COLO668 (cell line): Measurements from ENCODE around the gene DPM3.
"Not testable (repeated sequence)": the region's sequence is repeated elsewhere in the genome, so short reads cannot be mapped to it uniquely, and the experiment has no call there.

Experiments used
- DNase-seq: peaks from one replicate; lab custom pipeline; 2025; ENCODE audit not compliant: unreplicated experiment; lab: John Stamatoyannopoulos, UW

The DPM3 gene

DNA sequence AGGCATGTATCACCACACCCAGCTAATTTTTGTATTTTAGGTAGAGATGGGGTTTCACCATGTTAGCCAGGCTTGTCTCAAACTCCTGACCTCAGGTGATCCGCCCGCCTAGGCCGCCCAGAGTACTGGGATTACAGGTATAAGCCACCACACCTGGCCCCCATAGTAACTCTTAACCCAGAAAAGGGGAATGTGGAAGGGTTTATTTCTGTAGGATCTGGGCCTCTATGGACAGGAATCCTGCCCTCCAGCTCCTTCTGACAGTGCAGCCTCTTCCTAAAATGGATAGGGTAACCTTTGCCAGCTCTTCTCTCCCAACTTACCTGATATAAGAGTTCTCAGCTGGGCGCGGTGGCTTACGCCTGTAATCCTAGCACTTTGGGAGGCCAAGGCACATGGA lies 22.3 kb upstream of the DPM3 start:
- not testable (repeated sequence) for DNase-seq

DNA sequence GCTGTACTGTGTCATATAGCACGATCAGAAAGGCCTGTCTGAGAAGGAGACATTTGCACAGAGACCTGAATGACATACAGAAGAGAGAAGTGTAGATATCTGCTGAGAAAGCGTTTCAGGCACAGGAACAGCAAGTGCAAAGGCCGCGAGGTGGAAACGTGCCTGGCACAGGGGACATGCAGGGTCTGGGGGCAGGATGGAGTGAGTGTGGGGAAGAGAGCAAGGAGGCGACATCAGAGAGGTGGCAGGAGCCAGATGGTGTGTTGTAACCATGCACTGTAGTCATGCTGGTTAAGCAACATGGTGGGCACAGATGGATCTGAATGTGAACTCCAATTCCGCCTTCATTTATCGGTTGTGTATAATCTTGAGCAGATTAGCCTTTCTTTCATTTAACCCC lies 19.8 kb upstream of the DPM3 start:
- no peak for DNase-seq

DNA sequence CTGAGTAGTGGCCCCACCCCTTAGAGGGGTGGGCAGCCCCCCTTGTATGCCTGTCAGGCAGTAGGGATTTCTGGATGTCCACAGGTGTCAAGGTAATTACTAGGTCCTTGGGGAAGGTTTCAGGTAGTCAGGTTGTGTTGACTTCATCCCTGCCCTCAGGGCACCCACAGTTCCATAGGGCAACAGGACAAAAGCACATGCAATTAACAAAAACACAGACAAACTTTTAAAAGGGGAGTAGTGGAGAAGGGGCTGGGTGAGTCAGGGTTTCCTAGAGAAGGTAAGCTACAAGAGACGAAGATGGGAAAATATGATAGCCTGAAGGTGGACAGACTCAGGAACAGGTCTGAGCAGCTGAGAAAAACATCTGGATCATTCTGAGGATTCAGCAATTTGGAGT lies 18.7 kb upstream of the DPM3 start:
- no peak for DNase-seq

DNA sequence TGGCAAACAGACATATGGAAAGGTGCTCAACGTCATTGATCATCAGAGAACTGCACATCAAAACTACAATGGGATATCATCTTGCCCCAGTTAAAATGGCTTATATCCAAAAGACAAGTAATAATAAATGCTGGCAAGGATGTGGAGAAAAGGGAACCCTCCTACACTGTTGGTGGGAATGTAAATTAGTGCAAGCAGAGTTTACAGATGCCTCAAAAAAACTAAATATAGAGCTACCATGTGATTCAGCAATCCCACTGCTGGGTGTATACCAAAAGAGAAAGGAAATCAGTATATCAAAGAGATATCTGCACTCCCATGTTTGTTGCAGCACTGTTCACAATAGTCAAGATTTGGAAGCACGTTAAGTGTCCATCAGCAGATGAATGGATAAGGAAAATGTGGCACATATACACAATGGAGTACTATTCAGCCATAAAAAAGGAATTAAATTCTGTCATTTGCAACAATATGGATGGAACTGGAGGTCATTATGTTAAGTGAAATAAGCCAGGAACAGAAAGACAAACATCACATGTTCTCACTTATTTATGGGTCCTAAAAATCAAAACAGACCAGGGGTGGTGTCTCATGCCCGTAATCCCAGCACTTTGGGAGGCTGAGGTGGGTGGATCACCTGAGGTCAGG lies 15.8 kb upstream of the DPM3 start:
- DNase-seq: not testable (repeated sequence)

DNA sequence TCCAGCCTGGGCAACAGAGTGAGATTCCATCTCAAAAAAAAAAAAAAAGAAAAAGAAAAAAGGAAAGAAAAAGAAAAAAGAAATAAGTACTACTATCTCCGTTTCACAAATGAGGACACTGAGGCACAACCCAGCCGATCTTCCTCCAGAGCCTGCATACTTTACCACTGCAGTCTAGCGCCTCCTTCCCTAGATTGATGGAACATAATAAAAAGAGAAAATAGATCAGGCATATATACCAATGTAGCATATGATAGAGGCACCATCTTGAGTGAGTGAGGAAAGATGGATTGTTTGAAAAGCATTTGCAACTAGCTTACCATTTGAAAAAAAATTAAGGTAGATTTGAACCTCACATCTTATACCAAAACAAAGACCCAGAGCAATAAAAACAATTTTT lies 5.2 kb upstream of the DPM3 start:
- no peak for DNase-seq

DNA sequence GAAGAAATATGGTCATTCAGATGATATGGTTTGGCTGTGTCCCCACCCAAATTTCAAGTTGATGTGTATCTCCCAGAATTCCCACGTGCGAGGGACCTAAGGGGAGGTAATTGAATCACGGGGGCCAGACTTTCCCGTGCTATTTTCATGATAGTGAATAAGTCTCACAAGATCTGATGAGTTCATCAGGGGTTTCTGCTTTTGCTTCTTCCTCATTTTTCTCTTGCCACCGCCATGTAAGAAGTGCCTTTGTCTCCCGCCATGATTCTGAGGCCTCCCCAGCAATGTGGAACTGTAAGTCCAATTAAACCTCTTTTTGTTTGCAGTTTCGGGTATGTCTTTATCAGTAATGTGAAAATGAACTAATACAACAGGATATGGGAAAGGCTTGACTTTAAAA lies 1.4 kb upstream of the DPM3 start:
- DNase-seq: no peak

DNA sequence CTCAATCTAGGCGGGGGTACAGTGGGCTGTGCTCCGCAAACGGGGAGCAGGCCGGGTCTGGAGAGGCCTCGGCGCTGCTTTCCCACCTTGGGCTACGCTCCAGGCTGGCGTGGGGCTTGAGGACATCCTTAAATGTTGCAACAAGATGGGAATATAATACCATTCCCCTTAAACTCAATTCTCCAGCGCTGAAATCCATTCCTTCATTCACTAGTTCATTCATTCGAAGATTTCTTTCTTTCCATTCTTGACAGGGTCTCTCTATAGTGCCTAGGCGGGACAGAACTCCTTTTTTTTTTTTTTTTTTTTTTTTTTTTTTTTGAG lies 261 bp upstream of the DPM3 start:
- DNase-seq: no peak

DNA sequence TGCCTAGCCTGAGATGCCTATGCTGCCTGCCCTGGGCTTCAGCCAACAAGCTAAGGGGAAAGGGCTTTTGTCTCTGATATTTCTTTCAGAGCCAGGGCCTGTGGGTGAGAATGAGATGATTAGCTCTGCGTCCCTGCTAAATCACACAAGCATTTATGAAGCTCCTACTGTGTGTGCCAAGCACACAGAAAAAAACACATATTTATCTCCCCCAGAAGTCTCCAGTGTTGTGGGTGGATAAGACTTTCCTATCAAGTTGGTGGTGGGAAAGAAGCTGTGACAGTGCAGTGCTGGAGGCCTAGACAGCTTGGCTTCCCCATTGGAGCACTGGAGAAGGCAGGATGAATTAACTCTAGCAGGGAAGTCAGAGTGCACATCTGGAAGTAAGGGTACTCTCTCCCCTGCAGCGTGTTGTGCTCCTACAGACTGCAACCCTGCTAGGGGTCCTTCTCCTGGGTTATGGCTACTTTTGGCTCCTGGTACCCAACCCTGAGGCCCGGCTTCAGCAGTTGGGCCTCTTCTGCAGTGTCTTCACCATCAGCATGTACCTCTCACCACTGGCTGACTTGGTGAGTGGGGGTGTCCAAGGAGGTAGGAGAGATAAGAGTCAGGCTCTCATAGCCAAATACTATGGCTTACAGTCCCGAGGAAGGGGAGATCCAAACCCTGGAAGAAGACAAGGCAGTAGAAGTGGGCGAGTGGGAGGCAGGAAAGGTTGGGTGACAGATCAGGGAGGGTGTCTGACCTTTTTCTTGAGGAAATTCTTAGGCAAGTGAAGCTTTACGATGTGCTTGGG lies 3.0 kb downstream of the DPM3 start:
- no peak for DNase-seq

DNA sequence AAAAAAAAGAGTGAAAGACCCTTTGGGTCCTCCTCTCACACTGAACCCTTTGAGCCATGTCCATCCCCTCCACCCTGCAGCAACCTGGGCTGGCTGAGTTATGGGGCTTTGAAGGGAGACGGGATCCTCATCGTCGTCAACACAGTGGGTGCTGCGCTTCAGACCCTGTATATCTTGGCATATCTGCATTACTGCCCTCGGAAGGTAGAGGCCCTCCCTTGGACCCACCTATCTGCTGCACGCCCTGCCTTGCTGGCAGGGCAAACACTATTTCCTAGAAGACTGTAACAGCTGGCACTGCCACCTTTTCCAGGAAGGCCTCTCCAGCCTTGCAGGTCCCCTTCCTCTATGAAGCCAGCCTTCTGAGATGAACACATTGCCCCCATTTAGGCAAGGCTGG lies 3.6 kb downstream of the DPM3 start:
- no peak for DNase-seq

DNA sequence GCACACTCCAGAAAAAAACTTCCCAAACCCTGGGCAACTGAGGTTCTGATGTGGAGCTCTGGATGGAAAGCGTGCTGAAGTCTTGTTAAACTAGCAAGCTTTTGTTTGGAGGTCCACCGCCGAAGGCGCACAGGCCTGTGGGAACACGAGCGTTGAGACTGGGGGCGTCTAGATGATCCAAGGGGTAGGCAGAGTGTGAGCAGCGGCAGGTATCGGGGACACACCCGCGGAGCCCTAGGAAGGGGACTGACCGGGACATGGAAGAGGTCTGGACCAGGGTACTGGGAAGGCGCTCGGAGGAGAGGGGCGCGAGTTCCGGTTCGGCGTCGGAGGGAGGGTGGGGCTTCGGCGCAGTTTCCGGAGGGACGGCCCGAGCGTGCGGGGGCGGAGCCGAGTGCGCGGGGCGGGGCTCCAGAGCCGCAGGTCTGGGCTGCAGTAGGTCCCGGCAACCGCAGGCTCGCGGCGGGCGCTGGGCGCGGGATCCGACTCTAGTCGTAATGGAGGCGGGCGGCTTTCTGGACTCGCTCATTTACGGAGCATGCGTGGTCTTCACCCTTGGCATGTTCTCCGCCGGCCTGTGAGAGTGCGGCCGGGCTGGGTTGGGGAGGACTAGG lies 4.8 kb downstream of the DPM3 start, which contains the start of gene SLC50A1:
Gene SLC50A1 (plus strand): TSS at position 438 of the 614 bp plus-strand sequence. CDS start 60 bp downstream, at position 498.
- DNase-seq: peak; percentile 97

DNA sequence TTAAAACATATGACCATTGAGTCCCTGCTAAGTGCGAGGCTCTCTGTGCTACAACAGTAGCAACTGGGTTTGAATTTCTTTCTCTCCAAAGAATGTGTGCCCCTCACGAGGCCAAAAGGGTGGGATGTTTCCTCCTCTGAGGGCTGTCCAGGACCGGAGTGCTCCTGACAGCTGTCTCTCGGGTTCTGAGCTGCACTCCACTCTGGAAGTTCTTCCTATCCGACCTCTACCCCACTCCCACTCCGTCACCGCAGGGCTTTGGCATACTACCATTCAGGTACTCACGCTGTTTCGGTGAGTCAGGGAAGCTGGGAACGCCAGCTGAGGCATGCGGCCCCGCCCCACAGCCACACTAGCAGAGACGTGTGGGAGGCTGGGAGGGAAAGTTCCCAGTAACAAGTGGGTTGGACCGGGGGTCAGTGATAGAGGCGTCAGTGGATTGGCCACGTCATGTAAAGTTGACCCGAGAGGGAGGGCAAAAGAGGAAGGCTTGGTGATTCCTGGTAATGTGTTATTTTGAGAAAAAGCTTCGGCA lies 5.4 kb downstream of the DPM3 start:
- peak; percentile 85 for DNase-seq

DNA sequence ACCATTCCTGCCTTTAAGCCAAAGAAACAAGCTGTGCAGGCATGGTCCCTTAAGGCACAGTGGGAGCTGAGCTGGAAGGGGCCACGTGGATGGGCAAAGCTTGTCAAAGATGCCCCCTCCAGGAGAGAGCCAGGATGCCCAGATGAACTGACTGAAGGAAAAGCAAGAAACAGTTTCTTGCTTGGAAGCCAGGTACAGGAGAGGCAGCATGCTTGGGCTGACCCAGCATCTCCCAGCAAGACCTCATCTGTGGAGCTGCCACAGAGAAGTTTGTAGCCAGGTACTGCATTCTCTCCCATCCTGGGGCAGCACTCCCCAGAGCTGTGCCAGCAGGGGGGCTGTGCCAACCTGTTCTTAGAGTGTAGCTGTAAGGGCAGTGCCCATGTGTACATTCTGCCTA lies 6.0 kb downstream of the DPM3 start:
- DNase-seq: no peak

DNA sequence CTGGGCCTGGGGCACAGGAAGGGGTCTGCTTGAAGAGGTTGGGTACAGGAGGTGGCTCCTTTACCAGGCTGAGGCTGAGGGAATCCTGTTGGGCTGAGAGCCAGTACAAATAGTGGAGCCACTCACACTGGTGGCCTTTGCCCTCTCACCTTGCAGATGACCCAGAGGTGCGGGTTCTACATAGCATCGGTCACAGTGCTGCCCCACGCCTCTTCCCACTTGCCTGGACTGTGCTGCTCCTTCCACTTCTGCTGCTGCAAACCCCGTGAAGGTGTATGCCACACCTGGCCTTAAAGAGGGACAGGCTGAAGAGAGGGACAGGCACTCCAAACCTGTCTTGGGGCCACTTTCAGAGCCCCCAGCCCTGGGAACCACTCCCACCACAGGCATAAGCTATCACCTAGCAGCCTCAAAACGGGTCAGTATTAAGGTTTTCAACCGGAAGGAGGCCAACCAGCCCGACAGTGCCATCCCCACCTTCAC lies 6.5 kb downstream of the DPM3 start:
- no peak for DNase-seq

DNA sequence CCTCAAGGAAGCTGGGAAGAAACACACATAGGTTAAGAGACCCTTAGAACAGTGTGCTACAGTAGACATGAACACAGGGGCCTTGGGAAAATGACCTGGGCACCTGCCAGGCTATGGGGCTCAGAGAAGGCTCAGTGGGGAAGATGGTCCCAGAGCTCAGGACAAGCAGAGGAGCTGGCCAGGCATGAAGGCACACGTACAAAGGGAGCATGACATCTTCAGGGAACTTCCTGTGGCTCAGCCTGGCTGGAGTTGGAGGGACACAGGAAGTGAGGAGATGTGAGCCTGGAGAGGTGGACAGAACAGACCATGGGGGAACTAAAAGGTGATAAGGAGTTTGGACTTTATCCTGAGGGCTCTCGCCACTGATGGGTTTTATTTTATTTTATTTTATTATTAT lies 8.5 kb downstream of the DPM3 start:
- DNase-seq: no peak

DNA sequence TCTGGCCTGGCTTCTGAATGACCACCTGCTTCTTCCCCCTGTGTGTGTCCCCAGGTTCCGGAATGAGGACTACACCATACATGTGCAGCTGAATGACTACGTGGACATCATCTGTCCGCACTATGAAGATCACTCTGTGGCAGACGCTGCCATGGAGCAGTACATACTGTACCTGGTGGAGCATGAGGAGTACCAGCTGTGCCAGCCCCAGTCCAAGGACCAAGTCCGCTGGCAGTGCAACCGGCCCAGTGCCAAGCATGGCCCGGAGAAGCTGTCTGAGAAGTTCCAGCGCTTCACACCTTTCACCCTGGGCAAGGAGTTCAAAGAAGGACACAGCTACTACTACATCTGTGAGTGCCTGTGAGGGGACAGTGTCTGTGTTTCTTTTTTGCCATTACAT lies 9.0 kb downstream of the DPM3 start:
- DNase-seq: no peak

DNA sequence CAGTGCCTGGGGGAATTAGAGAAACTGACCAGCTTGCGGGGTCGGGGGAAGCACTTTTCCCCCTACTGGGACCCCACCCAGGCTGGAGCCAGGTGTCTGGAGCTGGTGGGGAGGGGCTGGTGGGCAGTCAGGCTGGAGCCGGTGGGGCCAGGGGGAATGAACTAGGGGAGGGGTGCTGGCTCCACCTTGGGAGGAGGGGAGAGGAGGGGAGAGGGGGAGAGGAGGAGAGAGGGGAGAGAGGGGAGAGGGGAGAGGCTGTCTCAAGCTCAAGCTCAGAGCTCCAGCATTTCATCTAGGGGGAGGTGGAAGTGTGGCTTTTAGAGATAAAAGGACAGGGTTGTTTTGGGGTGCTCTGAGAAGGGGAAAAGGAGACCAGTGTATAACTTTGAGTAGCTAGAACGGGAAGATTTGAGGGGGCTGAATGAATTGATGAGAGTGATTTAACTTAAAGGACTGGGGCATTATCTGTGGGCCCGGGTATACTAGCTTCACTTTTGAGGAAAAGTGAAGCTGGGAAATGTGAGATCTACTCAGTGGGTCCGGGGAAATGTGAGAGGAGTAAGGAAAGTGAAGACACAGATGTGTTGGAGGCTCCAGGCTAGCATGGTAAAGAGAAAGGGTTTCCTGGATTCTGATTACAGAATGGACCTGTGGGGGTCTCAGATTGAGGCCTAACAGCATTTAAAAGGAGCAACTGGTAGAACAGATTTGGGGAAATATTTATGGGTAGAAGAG lies 9.9 kb downstream of the DPM3 start:
- no peak for DNase-seq

DNA sequence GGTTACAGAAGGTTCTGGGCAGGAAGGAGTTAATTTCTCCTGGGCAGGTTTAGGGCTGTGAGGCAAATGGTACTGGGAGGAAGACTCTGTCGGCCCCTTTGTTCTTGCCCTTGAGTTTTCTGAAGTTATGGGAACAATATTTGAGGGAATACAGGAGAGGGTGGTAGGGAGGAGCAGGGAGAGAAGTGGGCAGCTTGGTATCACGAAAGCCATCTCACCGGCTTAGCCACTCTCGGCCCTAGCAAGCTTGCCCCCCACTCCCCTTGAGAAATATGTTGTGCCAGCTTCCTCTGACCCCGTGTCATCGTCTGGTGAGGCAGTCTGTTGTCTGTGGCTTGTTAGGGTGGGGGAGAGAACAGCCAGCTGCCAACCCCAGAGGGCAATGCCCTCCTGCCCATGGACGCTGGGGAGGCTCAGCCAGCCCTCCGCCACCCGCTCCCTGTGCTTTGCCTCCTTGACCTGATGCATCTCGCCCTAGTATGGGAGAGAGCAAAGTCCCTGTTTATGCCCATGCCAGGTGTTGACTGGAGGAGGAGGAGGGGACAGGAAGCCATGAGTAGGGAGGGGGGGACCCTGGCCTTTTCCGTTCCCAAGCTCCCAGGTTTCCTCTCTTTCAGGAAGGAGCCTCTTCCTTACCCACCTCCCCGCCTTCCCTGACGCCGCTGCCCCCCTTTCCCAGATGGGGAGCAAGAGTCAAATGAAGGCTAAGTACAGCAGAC lies 11.4 kb downstream of the DPM3 start:
- DNase-seq: peak; percentile 82

DNA sequence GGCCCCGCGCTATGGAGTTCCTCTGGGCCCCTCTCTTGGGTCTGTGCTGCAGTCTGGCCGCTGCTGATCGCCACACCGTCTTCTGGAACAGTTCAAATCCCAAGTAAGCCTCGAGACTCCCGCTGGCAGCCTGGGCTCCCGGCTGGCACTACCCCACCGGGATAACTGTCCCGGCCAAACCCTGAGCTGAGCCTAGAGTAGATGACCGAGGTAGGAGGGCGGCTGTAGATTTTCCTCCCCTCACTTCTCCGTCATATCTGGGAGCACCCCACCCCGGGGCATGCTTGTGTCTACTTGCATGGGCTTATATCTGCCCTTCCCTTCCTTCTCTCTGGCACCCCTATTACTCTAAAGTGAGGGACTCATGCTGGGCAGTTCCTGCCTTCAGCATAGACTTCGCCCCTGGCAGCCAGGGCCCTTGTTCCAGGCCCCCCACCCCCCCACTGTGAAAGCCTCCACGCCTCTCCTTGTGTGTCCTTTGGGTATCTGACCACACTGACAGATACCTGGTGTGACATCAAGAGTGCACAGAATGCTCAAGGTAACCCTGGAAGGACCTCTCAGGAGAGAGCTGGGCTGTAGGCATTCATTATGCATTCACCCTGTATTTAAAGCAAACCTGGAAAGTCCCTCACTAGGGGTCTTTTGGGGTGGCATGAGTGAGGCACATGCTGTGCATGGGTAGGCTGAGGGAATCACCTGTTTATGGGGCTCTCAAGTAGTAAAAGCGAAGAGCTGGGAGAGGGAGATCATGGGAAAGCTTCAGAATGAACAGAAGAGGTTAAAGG lies 12.2 kb downstream of the DPM3 start:
- DNase-seq: peak; percentile 45

DNA sequence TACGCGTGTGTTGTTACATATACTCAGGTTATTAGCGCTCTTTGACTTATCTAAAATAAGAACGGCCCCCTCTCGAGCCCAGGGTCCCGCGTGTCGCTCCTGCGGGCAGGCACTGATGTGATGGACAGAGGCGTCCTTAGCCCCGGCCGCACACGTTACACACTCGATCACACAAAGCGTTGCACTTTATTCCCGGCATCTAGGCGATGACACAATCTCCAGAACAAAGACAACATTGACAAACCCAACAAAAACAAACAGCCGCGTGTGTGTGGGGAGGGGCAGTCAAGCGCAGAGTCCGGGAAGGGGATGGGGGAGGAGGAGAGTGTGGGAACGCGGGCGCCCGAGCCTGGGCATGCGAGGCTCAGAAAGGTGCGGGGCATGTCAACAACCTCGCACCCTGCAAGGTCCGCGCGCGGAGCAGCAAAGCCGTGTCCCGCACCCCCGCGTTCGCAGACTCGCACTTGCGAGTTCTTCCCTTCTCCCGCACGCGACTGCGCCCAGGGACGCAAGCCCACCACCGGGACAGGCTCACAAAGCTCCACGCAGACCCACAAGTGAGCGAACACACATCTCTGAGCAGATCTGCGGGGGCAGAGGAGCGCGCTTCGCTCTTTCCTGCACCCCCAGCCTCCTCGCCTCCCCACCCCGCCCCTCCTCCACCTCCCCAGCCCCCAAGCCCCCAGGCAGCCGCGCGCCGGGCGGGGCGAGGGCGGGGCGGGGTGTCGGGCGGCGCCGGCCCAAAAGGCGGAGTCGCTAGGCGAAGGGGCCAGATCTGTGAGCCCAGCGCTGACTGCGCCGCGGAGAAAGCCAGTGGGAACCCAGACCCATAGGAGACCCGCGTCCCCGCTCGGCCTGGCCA lies 13.0 kb downstream of the DPM3 start, which contains the start of gene EFNA1:
Gene EFNA1 (plus strand): TSS at position 772 of the 862 bp plus-strand sequence. CDS start 102 bp downstream, outside the sequence.
- peak; percentile 90 for DNase-seq
